Iris pigment epithelial cell (primary cell): ENCODE results near the gene ZFHX3.
"Not testable (repeated sequence)": the region's sequence is repeated elsewhere in the genome, so short reads cannot be mapped to it uniquely, and the experiment has no call there.

Source experiments
- DNase-seq: peaks from one replicate; pipeline ENCODE4 v3.0.0-alpha.2; 2011; ENCODE audit warnings: low read depth

ZFHX3 gene

GRCh38 chr16:73047536-73048291 is at the start of gene ZFHX3:
Gene ZFHX3, minus strand, starts transcription at chr16:73048128. Its CDS starts 87,983 bp downstream, at chr16:72960145.
- DNase-seq, result peak; percentile 55

- DNase-seq, result no peak
These were observed 48.6 kb upstream of the ZFHX3 start for GRCh38 chr16:73096510-73096909.

GRCh38 chr16:73095885-73096421 is 48.0 kb upstream of the ZFHX3 start:
- no peak for DNase-seq

- peak; percentile 20 for DNase-seq
These were observed 47.4 kb upstream of the ZFHX3 start for GRCh38 chr16:73095142-73095820.

GRCh38 chr16:73094371-73094770 is 46.4 kb upstream of the ZFHX3 start:
- no peak for DNase-seq

- DNase-seq, result peak; percentile 67
These were observed 45.5 kb upstream of the ZFHX3 start for GRCh38 chr16:73093146-73094144.

GRCh38 chr16:73092236-73092781 is 44.4 kb upstream of the ZFHX3 start:
- DNase-seq, result peak; percentile 3

- no peak for DNase-seq
These were observed 43.2 kb upstream of the ZFHX3 start for GRCh38 chr16:73091174-73091573.

- no peak for DNase-seq
These were observed 41.5 kb upstream of the ZFHX3 start for GRCh38 chr16:73089420-73089819.

- no peak for DNase-seq
These were observed 38.2 kb upstream of the ZFHX3 start for GRCh38 chr16:73086108-73086507.

GRCh38 chr16:73083271-73083670 is 35.3 kb upstream of the ZFHX3 start:
- DNase-seq, result no peak

- DNase-seq, result peak; percentile 97
These were observed 34.7 kb upstream of the ZFHX3 start for GRCh38 chr16:73082634-73083051.

- no peak for DNase-seq
These were observed 33.0 kb upstream of the ZFHX3 start for GRCh38 chr16:73080931-73081330.

GRCh38 chr16:73076324-73076810 is 28.4 kb upstream of the ZFHX3 start:
- DNase-seq, result no peak

GRCh38 chr16:73074382-73074781 is 26.5 kb upstream of the ZFHX3 start:
- no peak for DNase-seq

- DNase-seq, result not testable (repeated sequence)
These were observed 24.1 kb upstream of the ZFHX3 start for GRCh38 chr16:73072051-73072450.

GRCh38 chr16:73071131-73071940 is 23.4 kb upstream of the ZFHX3 start:
- DNase-seq, result peak; percentile 68

GRCh38 chr16:73069581-73070262 is 21.8 kb upstream of the ZFHX3 start:
- no peak for DNase-seq

- DNase-seq, result peak; percentile 99
These were observed 20.8 kb upstream of the ZFHX3 start for GRCh38 chr16:73068541-73069401.
